H1 (cell line): ENCODE results near the gene CAPN3. TPM values are rescaled to one million over a fixed set of nuclear protein-coding genes. Genes with fewer than 3 reads are reported as not detected.

Source experiments
- CTCF ChIA-PET: fragments of 300-600 bp; sonication (Branson Sonifier 250); formaldehyde crosslinking; loops from one replicate; lab custom pipeline; 2021; ENCODE audit not compliant: partially characterized antibody; lab: Charles Lee
- POLR2A ChIA-PET: fragments of 300-600 bp; sonication (Branson Sonifier 250); formaldehyde crosslinking; loops from one replicate; lab custom pipeline; 2021; ENCODE audit warnings: inconsistent platforms; ENCODE audit not compliant: partially characterized antibody; lab: Charles Lee
- DNase-seq, 2 experiments: peaks; one replicate each; pipeline versions ENCODE4 v3.0.0 to v3.0.0-alpha.2; 2010 to 2022; ENCODE audit warnings: low spot score in 2 of 2, low read depth in 1 of 2, mixed read lengths in 1 of 2
- FAIRE-seq: peaks from 2 replicates; lab custom pipeline; 2011; peaks lifted over from hg19 to GRCh38; lab: Jason Lieb, UNC
- H2AFZ ChIP-seq: 2 replicates; pipeline ENCODE4 v1.8.1; 2012; ENCODE audit warnings: low read length, inconsistent platforms
- H2AK5ac ChIP-seq: 2 replicates; pipeline ENCODE4 v1.6.1; 2013; ENCODE audit warnings: low read depth, low read length
- H2BK120ac ChIP-seq: replicated peaks from 2 replicates; pipeline ENCODE3; 2013; ENCODE audit warnings: low read depth, low read length, inconsistent platforms
- H2BK12ac ChIP-seq: 2 replicates; pipeline ENCODE4 v1.6.1; 2013; ENCODE audit warnings: low read depth, low read length
- H2BK15ac ChIP-seq: 2 replicates; pipeline ENCODE4 v1.6.1; 2013; ENCODE audit warnings: low read length
- H2BK20ac ChIP-seq: 2 replicates; pipeline ENCODE4 v1.6.1; 2013; ENCODE audit warnings: low read length
- H2BK5ac ChIP-seq: 2 replicates; pipeline ENCODE4 v1.6.1; 2013; ENCODE audit warnings: low read depth, low read length
- H3K14ac ChIP-seq: 2 replicates; pipeline ENCODE4 v1.6.1; 2013; ENCODE audit warnings: inconsistent platforms; ENCODE audit not compliant: insufficient read length
- H3K18ac ChIP-seq: 2 replicates; pipeline ENCODE4 v1.6.1; 2013; ENCODE audit warnings: low read length; ENCODE audit errors: extremely low read depth
- H3K23ac ChIP-seq: 2 replicates; pipeline ENCODE4 v1.6.1; 2013; ENCODE audit warnings: inconsistent platforms; ENCODE audit not compliant: insufficient read length
- H3K23me2 ChIP-seq: 2 replicates; pipeline ENCODE4 v1.6.1; 2013; ENCODE audit warnings: low read depth, low read length
- H3K27ac ChIP-seq: 2 replicates; pipeline ENCODE4 v1.6.1; 2011; ENCODE audit warnings: low read depth, low read length, inconsistent platforms
- H3K27me3 ChIP-seq, 4 experiments: replicated peaks in 1 of 4; 1 replicate in 1 of 4; 2 replicates in 3 of 4; pipeline versions ENCODE4 v1.6.1 to v1.8.1; 2011 to 2013; ENCODE audit warnings: low read length in 3 of 4, mild to moderate bottlenecking in 3 of 4, inconsistent platforms in 2 of 4, mixed read lengths in 2 of 4, moderate library complexity in 1 of 4; ENCODE audit not compliant: control insufficient read depth in 3 of 4, insufficient read depth in 3 of 4; ENCODE audit errors: extremely low read depth in 1 of 4
- H3K36me3 ChIP-seq, 4 experiments: 2 replicates each; pipeline versions ENCODE4 v1.6.1 to v1.8.1; 2011 to 2013; ENCODE audit warnings: mild to moderate bottlenecking in 4 of 4, low read length in 3 of 4, moderate library complexity in 2 of 4, control low read depth in 1 of 4, inconsistent platforms in 1 of 4; ENCODE audit not compliant: insufficient read depth in 4 of 4, control insufficient read depth in 2 of 4
- H3K4ac ChIP-seq: replicated peaks from 2 replicates; pipeline ENCODE3; 2013; ENCODE audit warnings: low read length, low read depth, mixed read lengths, inconsistent platforms; ENCODE audit not compliant: insufficient read length
- H3K4me1 ChIP-seq, 4 experiments: replicated peaks in 1 of 4; 1 replicate in 1 of 4; 2 replicates in 3 of 4; pipeline versions ENCODE4 v1.6.1 to v1.8.1; 2011 to 2013; ENCODE audit warnings: low read length in 3 of 4, inconsistent platforms in 2 of 4, mixed read lengths in 1 of 4; ENCODE audit not compliant: insufficient read depth in 4 of 4, control insufficient read depth in 3 of 4
- H3K4me2 ChIP-seq, 2 experiments: 2 replicates each; pipeline versions ENCODE4 v1.6.1 to v1.8.1; 2011 to 2013; ENCODE audit warnings: low read depth in 2 of 2, low read length in 2 of 2, control low read depth in 1 of 2, inconsistent platforms in 1 of 2, mild to moderate bottlenecking in 1 of 2; ENCODE audit not compliant: insufficient read depth in 1 of 2
- H3K4me3 ChIP-seq, 4 experiments: fragments of 200-600, 300-600 bp in 1 of 4; sonication (generic), shearing (Covaris generic), sonication (Bioruptor Twin) in 1 of 4; 2 replicates each; pipeline versions ENCODE4 v1.5.1 to v1.8.1; 2011 to 2016; ENCODE audit warnings: low read length in 4 of 4, low read depth in 3 of 4, control low read depth in 2 of 4, inconsistent platforms in 2 of 4, mild to moderate bottlenecking in 2 of 4, mixed read lengths in 1 of 4, moderate library complexity in 1 of 4; ENCODE audit not compliant: insufficient read depth in 2 of 4; ENCODE audit errors: extremely low read depth in 1 of 4
- H3K56ac ChIP-seq: replicated peaks from 2 replicates; pipeline ENCODE3; 2013; ENCODE audit warnings: low read depth, mild to moderate bottlenecking, mixed read lengths, low read length, inconsistent platforms; ENCODE audit not compliant: insufficient read length
- H3K79me1 ChIP-seq: 2 replicates; pipeline ENCODE4 v1.6.1; 2013; ENCODE audit warnings: low read depth, low read length, control low read depth
- H3K79me2 ChIP-seq, 2 experiments: 2 replicates each; pipeline versions ENCODE4 v1.6.1 to v1.8.1; 2012 to 2013; ENCODE audit warnings: low read length in 2 of 2, mild to moderate bottlenecking in 2 of 2, inconsistent platforms in 1 of 2; ENCODE audit not compliant: insufficient read depth in 2 of 2, control insufficient read depth in 1 of 2
- H3K9ac ChIP-seq, 4 experiments: replicated peaks in 1 of 4; 1 replicate in 1 of 4; 2 replicates in 3 of 4; pipeline versions ENCODE4 v1.6.1 to v1.8.1; 2011 to 2013; ENCODE audit warnings: low read depth in 3 of 4, low read length in 3 of 4, control low read depth in 2 of 4, mild to moderate bottlenecking in 2 of 4, moderate library complexity in 2 of 4, inconsistent platforms in 1 of 4; ENCODE audit errors: extremely low read depth in 1 of 4
- H3K9me3 ChIP-seq, 2 experiments: 2 replicates each; pipeline versions ENCODE4 v1.6.1 to v1.8.1; 2012 to 2013; ENCODE audit warnings: mild to moderate bottlenecking in 2 of 2, moderate library complexity in 2 of 2, control low read depth in 1 of 2, inconsistent platforms in 1 of 2, low read depth in 1 of 2, low read length in 1 of 2, mixed read lengths in 1 of 2; ENCODE audit not compliant: insufficient read depth in 2 of 2
- H4K20me1 ChIP-seq, 2 experiments: replicated peaks in 1 of 2; 2 replicates each; pipeline versions ENCODE3 to v1.8.1; 2011 to 2013; ENCODE audit warnings: inconsistent platforms in 2 of 2, low read length in 2 of 2, mild to moderate bottlenecking in 1 of 2; ENCODE audit not compliant: insufficient read depth in 2 of 2, control insufficient read depth in 1 of 2
- H4K5ac ChIP-seq: 2 replicates; pipeline ENCODE4 v1.6.1; 2013; ENCODE audit warnings: low read length, low read depth, mixed read lengths, inconsistent platforms; ENCODE audit not compliant: insufficient read length
- H4K8ac ChIP-seq: 2 replicates; pipeline ENCODE4 v1.8.0; 2013; ENCODE audit warnings: mild to moderate bottlenecking, moderate library complexity, low read length, inconsistent platforms; ENCODE audit not compliant: insufficient read depth; ENCODE audit errors: extremely low read depth
- H4K91ac ChIP-seq: replicated peaks from 2 replicates; pipeline ENCODE3; 2013; ENCODE audit warnings: low read length, mixed read lengths, inconsistent platforms; ENCODE audit not compliant: insufficient read length
- CTCF ChIP-seq, 3 experiments: IDR thresholded peaks; 1 replicate in 2 of 3; 2 replicates in 1 of 3; pipeline versions ENCODE4 v1.5.1 to v1.6.1; 2011; ENCODE audit warnings: low read length in 3 of 3, mild to moderate bottlenecking in 3 of 3, inconsistent platforms in 2 of 3, low read depth in 1 of 3, moderate library complexity in 1 of 3; ENCODE audit not compliant: insufficient read depth in 1 of 3; ENCODE audit errors: control extremely low read depth in 1 of 3
- HDAC2 ChIP-seq, 2 experiments: fragments of 300-600 bp in 1 of 2; sonication (generic) in 1 of 2; IDR thresholded peaks; 2 replicates each; pipeline ENCODE4 v1.6.1; 2011 to 2012; ENCODE audit warnings: low read depth in 2 of 2, low read length in 2 of 2, mild to moderate bottlenecking in 2 of 2, moderate library complexity in 2 of 2, borderline replicate concordance in 1 of 2, inconsistent platforms in 1 of 2
- RXRA ChIP-seq: IDR thresholded peaks from 2 replicates; pipeline ENCODE4 v1.6.1; 2011; ENCODE audit warnings: low read depth, mild to moderate bottlenecking, low read length, moderate library complexity; ENCODE audit not compliant: insufficient read depth
- SIX5 ChIP-seq: IDR thresholded peaks from 2 replicates; pipeline ENCODE4 v1.6.1; 2011; ENCODE audit warnings: mild to moderate bottlenecking, low read depth, low read length
- USF2 ChIP-seq: IDR thresholded peaks from 2 replicates; pipeline ENCODE4 v1.6.1; 2011; ENCODE audit warnings: low read length, improper control_type of control experiment
- WGBS, 2 experiments: shearing (Covaris generic) in 1 of 2; methylation state at CpG; one replicate each; pipeline versions ENCODE4 v1.1.6 to v1.1.7; 2013 to 2015; ENCODE audit warnings: low lambda C conversion rate in 2 of 2, mixed read lengths in 2 of 2, inconsistent platforms in 1 of 2, low coverage in 1 of 2, missing lambda C conversion rate in 1 of 2; ENCODE audit not compliant: insufficient replicate concordance in 2 of 2, insufficient coverage in 1 of 2, insufficient read length in 1 of 2; ENCODE audit errors: extremely low coverage in 1 of 2, missing lambda C conversion rate in 1 of 2; 5-methylcytosine and 5-hydroxymethylcytosine counted together
- polyA plus RNA-seq, 7 experiments: library from polyadenylated mRNA; depleted of rRNA in 3 of 7; stranded (reverse) in 5 of 7; unstranded in 2 of 7; fragments of >200 nt in 5 of 7; fragments of 200-250 nt in 2 of 7; gene quantifications; 1 replicate in 5 of 7; 2 replicates in 1 of 7; 4 replicates in 1 of 7; pipeline versions ENCODE4 v1.2.1 to v1.2.3, GENCODE V29; 2011 to 2013; ENCODE audit warnings: missing spikeins in 2 of 7, mixed read lengths in 2 of 7
- total RNA-seq: library from RNA; stranded (reverse); fragmentation: NEBNext Ultra II Directional; extraction: Animal tissue kit (Norgen Biotek cat#: 25700); gene quantifications from 2 replicates; pipeline ENCODE4 v1.2.1, GENCODE V29; 2021

CAPN3 gene
- total and polyA plus RNA-seq, 2 of the 8 experiments (the other 6 are each of a cell fraction or from before 2014, with no cell fraction given), result 0.80 to 2.1 TPM

GRCh38 chr15:42375941-42376340, 16.6 kb downstream of the CAPN3 start:
- Histone ChIP-seq H3K4me1 (no peaks in the 10 kb centered on the region), H3K56ac (no peak overlapping the region), H2BK120ac (no peak overlapping the region), H3K4ac (no peak overlapping the region), H4K20me1 (no peaks in the 10 kb centered on the region), H3K79me1 (no peaks in the 10 kb centered on the region), H2BK15ac (no peak overlapping the region), H3K4me2 (no peak overlapping the region), H2AK5ac (no peak overlapping the region), H2BK5ac (no peak overlapping the region), H3K14ac (no peak overlapping the region), H3K23me2 (no peaks in the 10 kb centered on the region), H3K79me2 (no peaks in the 10 kb centered on the region), H2BK20ac (no peak overlapping the region), H2BK12ac (no peak overlapping the region), H3K4me3 (no peak overlapping the region), H3K9me3 (peaks cover 9 to 16% of the 10 kb centered on the region in 2 experiments; a peak in 3 of 4 replicates), H3K18ac (no peak overlapping the region), H2AFZ (no peak overlapping the region), H3K23ac (no peak overlapping the region), H4K5ac (no peak overlapping the region), H4K91ac (no peak overlapping the region), H4K8ac (no peak overlapping the region), H3K9ac (no peak overlapping the region), H3K36me3 (no peaks in the 10 kb centered on the region), H3K27ac (no peak overlapping the region), H3K27me3 (peaks cover 0 to 4% (median 0%) of the 10 kb centered on the region in 4 experiments; a peak in 1 of 7 replicates)
- TF ChIP-seq USF2, result no peak
- no peak for TF ChIP-seq CTCF (IDR thresholded peaks at IDR 0.05; ENCODE audit: control extremely low read depth in 1 of 3, insufficient read depth in 1 of 3, low read depth in 1 of 3, low read length in 3 of 3)
- TF ChIP-seq RXRA, result no peak
- no peak for TF ChIP-seq HDAC2 (IDR thresholded peaks at IDR 0.05; ENCODE audit: borderline replicate concordance in 1 of 2, low read depth in 2 of 2, low read length in 2 of 2)
- TF ChIP-seq SIX5, result no peak
- ChIA-PET CTCF (interaction anchor here (0.6 to 2.6 kb wide), 6 partner anchors 9 to 54 kb away, joined by 3 to 17 read pairs (median 7); no protein-coding TSS in a partner anchor), POLR2A (no interaction called here)
- no peak for DNase-seq
- WGBS, 2 experiments, result 90% methylated on average over 4 of the region's 4 CpGs; no CpG with 5 or more reads in 1 of the 2 experiments
- FAIRE-seq, result no peak
